SU-DHL-6 (cell line): Measurements from ENCODE around the gene IL1RL1.

ENCODE experiments used
- CTCF ChIP-seq: fragments of 200-600 bp; sonication (generic); IDR thresholded peaks from one replicate; pipeline ENCODE4 v1.5.1; 2017; ENCODE audit warnings: antibody characterized with exemption, mild to moderate bottlenecking, low read length, moderate library complexity; ENCODE audit not compliant: insufficient read depth, poor library complexity, severe bottlenecking
- EZH2phosphoT487 ChIP-seq: fragments of 200-600 bp; sonication (generic), shearing (Covaris generic); conservative IDR thresholded peaks from 2 replicates; pipeline ENCODE4 v1.6.1; 2018; ENCODE audit warnings: mild to moderate bottlenecking, antibody characterized with exemption, low read length, moderate library complexity, mixed read lengths

GRCh38 chr2:102268510-102269199, 42.7 kb upstream of the IL1RL1 start:
- TF ChIP-seq CTCF = no peak
- no peak for TF ChIP-seq EZH2phosphoT487
